ENCODE measurements around the gene RBM6. TPM values are rescaled to one million over a fixed set of nuclear protein-coding genes. Genes with fewer than 3 reads are reported as not detected.

Gene RBM6
- polyA plus RNA-seq, 1 of the 3 experiments (the other 2 are of a cell fraction): 67.4 TPM

GRCh38 chr3:49996016-49996415 lies 56.1 kb downstream of the RBM6 start:
- no peak overlapping the region for H3K27ac ChIP-seq (ENCODE audit: low read depth in 2 of 2, low read length in 1 of 2)
- no peak overlapping the region for H3K9ac ChIP-seq
- ChIA-PET CTCF (no interaction called here), POLR2A (no interaction called here)
- H3K9me3 ChIP-seq: no peaks in the 10 kb centered on the region
- H3K27me3 ChIP-seq (ENCODE audit: insufficient read depth): no peaks in the 10 kb centered on the region
- no peaks in the 10 kb centered on the region for H3K4me1 ChIP-seq (ENCODE audit: control insufficient read depth in 1 of 2, insufficient read depth in 2 of 2, low read depth in 1 of 2, low read length in 1 of 2)
- H2AFZ ChIP-seq (ENCODE audit: low read depth): no peak overlapping the region
- no peaks in the 10 kb centered on the region for H3F3A ChIP-seq (replicated peaks; ENCODE audit: insufficient read depth)
- no peaks in the 10 kb centered on the region for H3K9me2 ChIP-seq
- 98% methylated on average over 2 of the region's 2 CpGs for whole genome bisulfite sequencing (ENCODE audit: low lambda C conversion rate)
- H3K4me2 ChIP-seq: no peak overlapping the region
- peaks cover 22 to 28% of the 10 kb centered on the region in 2 experiments for H3K36me3 ChIP-seq (replicated peaks in 1 of 2; ENCODE audit: control insufficient read depth in 1 of 2, insufficient read depth in 2 of 2, low read length in 1 of 2)
- H4K20me1 ChIP-seq (ENCODE audit: insufficient read depth): no peaks in the 10 kb centered on the region; the same call in 1 of the 2 replicates
- peaks cover 64% of the 10 kb centered on the region for H3K79me2 ChIP-seq (ENCODE audit: insufficient read depth)
- no peak overlapping the region for H3K4me3 ChIP-seq (ENCODE audit: low read depth in 2 of 2, low read length in 1 of 2)
- TF ChIP-seq GABPA (IDR thresholded peaks at IDR 0.05; ENCODE audit: low read depth) (no peak), NFIC (IDR thresholded peaks at IDR 0.05; ENCODE audit: borderline replicate concordance) (no peak), FOSL2 (IDR thresholded peaks at IDR 0.05; ENCODE audit: borderline replicate concordance, low read depth) (no peak), GATA2 (CRISPR knock-in tag; IDR thresholded peaks at IDR 0.05) (no peak), FOXJ3 (CRISPR knock-in tag; IDR thresholded peaks at IDR 0.05) (no peak), TEAD4 (IDR thresholded peaks at IDR 0.05; ENCODE audit: borderline replicate concordance, insufficient read depth) (no peak), USF1 (IDR thresholded peaks at IDR 0.05; ENCODE audit: borderline replicate concordance, low read depth) (no peak), JUND (IDR thresholded peaks at IDR 0.05) (no peak), USF2 (IDR thresholded peaks at IDR 0.05; ENCODE audit: borderline replicate concordance, low read depth, low read length) (no peak), MAX (IDR thresholded peaks at IDR 0.05; ENCODE audit: low read depth) (no peak), EZH2phosphoT487 (IDR thresholded peaks at IDR 0.05; ENCODE audit: borderline replicate concordance, low read depth) (no peak), POLR2AphosphoS5 (IDR thresholded peaks at IDR 0.05; ENCODE audit: low read depth, low read length) (no peak), YY1 (IDR thresholded peaks at IDR 0.05; ENCODE audit: low read depth) (no peak), RFX5 (IDR thresholded peaks at IDR 0.05; ENCODE audit: low read length) (no peak), RXRA (IDR thresholded peaks at IDR 0.05; ENCODE audit: borderline replicate concordance, low read depth) (no peak)
- TF ChIP-seq, protein P1, sequence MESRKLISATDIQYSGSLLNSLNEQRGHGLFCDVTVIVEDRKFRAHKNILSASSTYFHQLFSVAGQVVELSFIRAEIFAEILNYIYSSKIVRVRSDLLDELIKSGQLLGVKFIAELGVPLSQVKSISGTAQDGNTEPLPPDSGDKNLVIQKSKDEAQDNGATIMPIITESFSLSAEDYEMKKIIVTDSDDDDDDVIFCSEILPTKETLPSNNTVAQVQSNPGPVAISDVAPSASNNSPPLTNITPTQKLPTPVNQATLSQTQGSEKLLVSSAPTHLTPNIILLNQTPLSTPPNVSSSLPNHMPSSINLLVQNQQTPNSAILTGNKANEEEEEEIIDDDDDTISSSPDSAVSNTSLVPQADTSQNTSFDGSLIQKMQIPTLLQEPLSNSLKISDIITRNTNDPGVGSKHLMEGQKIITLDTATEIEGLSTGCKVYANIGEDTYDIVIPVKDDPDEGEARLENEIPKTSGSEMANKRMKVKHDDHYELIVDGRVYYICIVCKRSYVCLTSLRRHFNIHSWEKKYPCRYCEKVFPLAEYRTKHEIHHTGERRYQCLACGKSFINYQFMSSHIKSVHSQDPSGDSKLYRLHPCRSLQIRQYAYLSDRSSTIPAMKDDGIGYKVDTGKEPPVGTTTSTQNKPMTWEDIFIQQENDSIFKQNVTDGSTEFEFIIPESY (IDR thresholded peaks at IDR 0.05; ENCODE audit: borderline replicate concordance, low read depth): no peak
- DNase-seq: no peak
